Right hindlimb (tissue), 1 donor: ENCODE measurements around the gene ARPC5.
A peak's percentile ranks its signal among the peaks of the same experiment; 100 is the strongest.

Experiments used
- DNase-seq: peaks from one replicate; pipeline ENCODE4 v3.0.0-alpha.2; 2018

The ARPC5 gene

GRCh38 chr1:183584147-183584546, 51.4 kb downstream of the ARPC5 start:
- no peak for DNase-seq

- DNase-seq = no peak
These were observed 52.1 kb downstream of the ARPC5 start for GRCh38 chr1:183583466-183583865.

GRCh38 chr1:183582021-183582713, 53.4 kb downstream of the ARPC5 start:
- DNase-seq = no peak

GRCh38 chr1:183580281-183580682, 55.3 kb downstream of the ARPC5 start:
- DNase-seq = peak; percentile 57

- DNase-seq = no peak
These were observed 56.7 kb downstream of the ARPC5 start for GRCh38 chr1:183578856-183579255.

GRCh38 chr1:183577897-183578465, 57.6 kb downstream of the ARPC5 start:
- no peak for DNase-seq

- no peak for DNase-seq
These were observed 59.0 kb downstream of the ARPC5 start for GRCh38 chr1:183576537-183576936.

GRCh38 chr1:183575606-183576005, 60.0 kb downstream of the ARPC5 start:
- no peak for DNase-seq

- no peak for DNase-seq
These were observed 62.9 kb downstream of the ARPC5 start for GRCh38 chr1:183572721-183573120.

GRCh38 chr1:183571678-183572268, 63.8 kb downstream of the ARPC5 start:
- no peak for DNase-seq
